ENCODE results near the gene MACROD2.

GRCh38 chr20:14489544-14489943 is 494.2 kb downstream of the MACROD2 start:
- TF ChIP-seq CTCF (IDR thresholded peaks at IDR 0.05; ENCODE audit: insufficient read depth, low read length, poor library complexity, severe bottlenecking) (no peak), EZH2phosphoT487 (conservative IDR thresholded peaks at IDR 0.05; ENCODE audit: low read length) (no peak)
